Measurements from ENCODE around the gene TMC6.

DNA sequence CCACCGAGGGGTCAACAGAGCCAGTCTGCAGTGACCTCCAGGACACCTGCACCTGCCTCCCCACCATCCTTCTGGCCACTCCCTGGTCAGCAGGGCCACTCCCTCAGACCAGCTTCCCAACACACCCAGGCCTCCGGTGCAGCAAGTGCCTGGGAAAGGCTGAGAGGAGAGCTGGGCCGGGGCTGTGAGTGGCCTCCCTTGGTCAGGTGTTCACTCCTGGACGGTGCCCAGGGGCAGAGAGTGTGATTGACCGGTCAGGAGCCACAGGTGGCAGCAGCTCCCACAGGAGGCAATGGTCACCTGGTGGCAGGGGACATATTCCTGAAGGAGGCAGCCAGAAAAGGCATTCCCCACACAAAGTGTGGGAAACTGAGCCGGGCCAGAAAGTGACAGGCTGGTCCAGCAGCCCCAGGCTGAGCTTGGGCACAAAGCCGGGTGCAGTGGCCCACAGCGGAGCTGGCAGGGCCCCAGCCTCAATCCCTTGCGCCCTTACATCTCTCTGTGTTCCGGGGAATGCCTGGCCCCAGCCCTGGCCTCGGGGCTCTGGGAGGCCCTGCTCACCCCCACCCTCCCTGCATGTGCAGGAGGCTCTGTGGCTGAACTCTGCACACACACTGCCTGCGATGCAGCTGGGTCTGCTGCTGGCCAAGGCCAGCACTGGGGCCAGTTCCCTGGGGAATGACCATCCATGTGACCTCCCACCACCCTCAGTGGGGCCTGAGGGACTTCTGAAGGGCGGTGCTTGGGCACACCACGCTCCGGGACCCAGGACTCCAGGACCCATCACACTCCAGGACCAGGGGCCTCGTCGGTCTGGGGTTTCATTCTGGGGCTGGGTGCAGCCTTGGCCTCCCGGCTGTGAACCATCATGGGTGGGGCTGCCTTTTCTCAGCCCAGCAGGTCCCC lies 16.4 kb upstream of the TMC6 start:
- TF ChIP-seq, protein P1, sequence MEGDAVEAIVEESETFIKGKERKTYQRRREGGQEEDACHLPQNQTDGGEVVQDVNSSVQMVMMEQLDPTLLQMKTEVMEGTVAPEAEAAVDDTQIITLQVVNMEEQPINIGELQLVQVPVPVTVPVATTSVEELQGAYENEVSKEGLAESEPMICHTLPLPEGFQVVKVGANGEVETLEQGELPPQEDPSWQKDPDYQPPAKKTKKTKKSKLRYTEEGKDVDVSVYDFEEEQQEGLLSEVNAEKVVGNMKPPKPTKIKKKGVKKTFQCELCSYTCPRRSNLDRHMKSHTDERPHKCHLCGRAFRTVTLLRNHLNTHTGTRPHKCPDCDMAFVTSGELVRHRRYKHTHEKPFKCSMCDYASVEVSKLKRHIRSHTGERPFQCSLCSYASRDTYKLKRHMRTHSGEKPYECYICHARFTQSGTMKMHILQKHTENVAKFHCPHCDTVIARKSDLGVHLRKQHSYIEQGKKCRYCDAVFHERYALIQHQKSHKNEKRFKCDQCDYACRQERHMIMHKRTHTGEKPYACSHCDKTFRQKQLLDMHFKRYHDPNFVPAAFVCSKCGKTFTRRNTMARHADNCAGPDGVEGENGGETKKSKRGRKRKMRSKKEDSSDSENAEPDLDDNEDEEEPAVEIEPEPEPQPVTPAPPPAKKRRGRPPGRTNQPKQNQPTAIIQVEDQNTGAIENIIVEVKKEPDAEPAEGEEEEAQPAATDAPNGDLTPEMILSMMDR (IDR thresholded peaks at IDR 0.05): no peak
- TF ChIP-seq POLR2AphosphoS5 (IDR thresholded peaks at IDR 0.05; ENCODE audit: low read depth, low read length): no peak
- no peak for TF ChIP-seq REST (IDR thresholded peaks at IDR 0.05; ENCODE audit: insufficient read depth in 1 of 2, low read depth in 2 of 2, low read length in 1 of 2)
